ENCODE measurements around the gene SLC2A2.

- no peak for TF ChIP-seq CTCF (optimal IDR thresholded peaks at IDR 0.05 in 1 of 3, IDR thresholded peaks at IDR 0.05 in 1 of 3, conservative IDR thresholded peaks at IDR 0.05 in 1 of 3; ENCODE audit: extremely low read depth in 1 of 3, insufficient read depth in 2 of 3, low read length in 3 of 3)
- TF ChIP-seq EZH2 (IDR thresholded peaks at IDR 0.05; ENCODE audit: low read length): no peak
Observed at GRCh38 chr3:171013822-171014748, 12.4 kb downstream of the SLC2A2 start.

Data from keratinocyte (primary cell).